GM18519 (cell line): ENCODE data around the gene SYNDIG1.

Experiments
- ATAC-seq: cut with Tn5 transposase; IDR thresholded peaks from one replicate; pipeline ENCODE4 v1.9.1; 2021; ENCODE audit warnings: mild to moderate bottlenecking, moderate library complexity; ENCODE audit not compliant: unreplicated experiment, low FRiP score

SYNDIG1 gene

GRCh38 chr20:24699321-24700165 is 230.1 kb downstream of the SYNDIG1 start:
- ATAC-seq = no peak

- ATAC-seq = no peak
These were observed 230.9 kb downstream of the SYNDIG1 start for GRCh38 chr20:24700166-24700860.

GRCh38 chr20:24701027-24701426 is 231.6 kb downstream of the SYNDIG1 start:
- ATAC-seq = no peak

GRCh38 chr20:24701668-24702067 is 232.2 kb downstream of the SYNDIG1 start:
- no peak for ATAC-seq

GRCh38 chr20:24702501-24703283 is 233.3 kb downstream of the SYNDIG1 start:
- no peak for ATAC-seq

- no peak for ATAC-seq
These were observed 233.8 kb downstream of the SYNDIG1 start for GRCh38 chr20:24703284-24703610.

- ATAC-seq = no peak
These were observed 235.5 kb downstream of the SYNDIG1 start for GRCh38 chr20:24704899-24705298.

- no peak for ATAC-seq
These were observed 236.1 kb downstream of the SYNDIG1 start for GRCh38 chr20:24705486-24705885.

GRCh38 chr20:24708411-24709295 is 239.2 kb downstream of the SYNDIG1 start:
- no peak for ATAC-seq
